Measurements from ENCODE around the gene GRM5. TPM values are rescaled to one million over a fixed set of nuclear protein-coding genes. Genes with fewer than 3 reads are reported as not detected.
A peak's percentile ranks its signal among the peaks of the same experiment; 100 is the strongest.
"Not testable (repeated sequence)": the region's sequence is repeated elsewhere in the genome, so short reads cannot be mapped to it uniquely, and the experiment has no call there.

The GRM5 gene
- not detected in 2 replicates for total RNA-seq (2014; rRNA removed; shearing (Covaris generic))

DNA sequence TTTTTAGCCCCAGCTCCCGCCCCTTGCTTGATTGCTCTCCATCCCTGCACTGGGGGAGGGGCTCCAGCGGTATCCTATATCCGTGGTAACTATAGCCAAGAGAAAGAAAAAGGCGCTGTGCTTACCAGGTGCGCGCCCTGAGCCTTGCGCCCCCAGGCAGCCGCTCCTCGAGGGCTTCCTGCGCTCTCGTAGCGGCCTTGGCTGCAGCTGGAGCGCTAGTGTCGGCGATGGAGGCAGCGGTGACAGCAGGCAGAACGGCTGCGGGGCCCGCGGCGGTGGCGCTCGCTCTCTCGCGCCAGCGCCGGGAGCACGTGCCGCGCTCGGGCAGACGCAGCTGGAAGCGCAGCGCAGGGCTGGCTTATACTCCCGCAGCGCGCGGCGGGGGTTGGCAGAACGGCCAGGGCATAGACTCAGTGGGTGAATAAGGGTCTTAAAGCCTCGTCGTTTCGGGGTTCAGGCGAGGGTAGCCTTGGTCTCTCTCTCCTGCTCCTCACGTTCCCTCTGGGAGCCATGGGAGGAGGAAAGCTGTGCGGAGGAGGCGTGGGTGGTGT is at the start of gene GRM5:
Gene GRM5, minus strand, starts transcription at position 332 of the 551 bp plus-strand sequence. CDS start 18,110 bp downstream, outside the sequence.
- in situ Hi-C loops (cut with HindIII; ENCODE audit: low sequenced_read_pairs); DNase-seq (ENCODE audit: low spot score): not testable (repeated sequence)

DNA sequence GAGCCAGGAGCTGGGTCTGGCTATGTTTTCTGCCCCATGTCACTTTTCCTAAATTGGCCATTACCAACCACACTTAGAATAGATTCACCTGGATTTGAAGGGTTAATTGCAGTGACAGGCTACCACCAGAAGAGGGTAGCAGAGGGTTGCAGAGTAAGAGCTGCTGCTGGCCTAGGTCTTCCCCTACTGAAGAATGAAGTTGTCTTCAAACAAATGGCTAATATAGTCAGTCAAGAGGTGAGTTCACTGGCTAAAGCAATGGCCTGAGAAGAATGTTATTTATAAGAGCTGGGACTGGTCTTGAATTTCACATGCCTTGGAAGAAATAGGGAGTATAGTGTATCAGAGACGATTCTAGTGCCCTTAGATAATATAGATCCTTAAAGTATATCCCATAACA is 32.2 kb upstream of the GRM5 start:
- in situ Hi-C loops (cut with HindIII; ENCODE audit: low sequenced_read_pairs) = not testable (repeated sequence)
- peak; percentile 0 for DNase-seq (ENCODE audit: low spot score)

DNA sequence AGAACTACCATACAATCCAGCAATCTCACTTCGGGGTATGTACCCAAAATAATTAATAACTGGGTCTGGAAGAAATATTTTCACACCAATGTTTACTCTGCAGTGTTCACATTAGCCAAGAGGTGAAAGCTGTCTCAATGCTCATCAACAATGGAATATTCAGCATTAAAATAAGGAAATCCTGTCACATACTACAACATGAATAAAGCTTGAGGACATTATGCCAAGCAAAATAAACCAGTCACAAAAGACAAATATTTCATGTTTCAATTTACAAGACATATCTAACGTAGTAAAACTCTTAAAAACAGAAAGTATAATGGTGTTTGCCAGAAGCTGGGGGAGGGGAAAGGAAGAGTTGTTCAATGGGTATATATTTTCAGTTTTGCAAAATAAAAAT is 28.0 kb upstream of the GRM5 start:
- in situ Hi-C loops (cut with HindIII; ENCODE audit: low sequenced_read_pairs); DNase-seq (ENCODE audit: low spot score): not testable (repeated sequence)

DNA sequence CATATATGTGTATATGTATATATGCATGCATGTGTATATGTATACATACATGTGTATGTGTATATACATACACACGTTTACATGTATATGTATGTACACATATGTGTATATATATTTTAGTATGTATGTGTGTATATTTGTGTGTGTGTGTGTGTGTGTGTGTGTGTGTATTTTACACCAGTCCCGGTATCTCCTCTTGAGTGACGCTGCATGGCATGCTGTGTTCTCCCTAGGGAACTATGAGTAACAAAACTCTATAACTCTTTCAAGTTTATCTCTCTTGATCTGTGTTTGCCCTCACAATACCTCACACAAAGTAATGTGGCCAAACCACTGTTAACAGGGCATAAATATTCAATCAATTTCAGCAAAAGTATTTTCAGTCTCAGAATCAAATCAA is 19.2 kb upstream of the GRM5 start:
- DNase-seq (ENCODE audit: low spot score); in situ Hi-C loops (cut with HindIII; ENCODE audit: low sequenced_read_pairs): not testable (repeated sequence)

DNA sequence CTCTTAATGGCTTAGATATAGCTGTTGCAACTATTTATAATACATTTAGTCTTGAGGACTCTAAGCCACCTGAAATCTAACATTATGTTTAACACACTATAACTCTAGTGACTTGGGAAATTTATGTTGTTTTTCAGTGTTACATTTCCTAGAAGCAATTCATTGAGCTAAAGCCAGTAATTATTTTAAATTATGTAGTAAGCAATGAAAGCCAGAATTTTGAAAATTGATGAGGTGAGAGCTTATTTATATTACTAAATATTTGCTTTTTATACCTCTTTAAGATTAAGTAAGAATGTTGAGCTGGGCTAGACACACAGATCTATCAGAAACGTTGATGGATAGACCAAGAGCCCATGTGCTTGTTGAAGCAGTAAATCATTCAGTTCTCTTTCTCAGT is 5.1 kb upstream of the GRM5 start:
- DNase-seq (ENCODE audit: low spot score); in situ Hi-C loops (cut with HindIII; ENCODE audit: low sequenced_read_pairs): not testable (repeated sequence)

DNA sequence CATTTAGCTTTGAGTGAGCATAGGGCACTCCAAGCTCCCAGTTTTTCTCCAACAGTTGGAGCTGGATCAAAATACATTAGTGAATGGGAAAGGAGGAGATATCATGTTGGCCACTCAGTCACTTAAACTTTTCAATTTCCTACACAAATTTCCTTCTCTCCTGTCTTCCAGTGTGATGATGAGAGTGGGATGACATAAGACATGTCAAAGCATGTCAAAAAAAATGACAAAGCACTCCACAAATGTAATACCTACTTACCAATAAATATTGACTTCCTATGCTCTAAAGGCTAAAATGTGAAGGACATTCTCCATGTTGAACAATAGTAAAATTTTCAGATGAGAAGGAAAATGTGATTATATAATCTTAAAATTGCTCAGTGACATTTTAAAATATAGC is 1.5 kb upstream of the GRM5 start:
- no peak for DNase-seq (ENCODE audit: low spot score)
- in situ Hi-C loops (cut with HindIII; ENCODE audit: low sequenced_read_pairs) = no loop called here

DNA sequence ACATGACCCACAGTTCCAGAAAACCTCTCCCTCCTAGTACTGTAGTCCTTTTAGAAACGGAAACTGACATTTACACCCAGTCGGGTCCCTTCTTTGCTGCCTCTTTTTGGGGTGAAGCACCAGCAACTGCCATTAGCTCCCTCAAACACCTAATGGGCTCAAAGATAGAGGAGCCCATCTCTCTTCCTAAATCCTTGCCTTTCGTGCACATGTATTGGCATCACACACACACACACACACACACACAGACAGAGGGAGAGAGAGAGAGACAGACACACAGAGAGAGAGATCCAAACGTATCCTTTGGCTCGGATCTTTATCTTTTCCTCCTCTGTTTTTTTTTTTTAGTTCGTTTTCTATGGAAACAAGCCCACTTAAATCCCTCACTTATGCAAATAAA is 716 bp downstream of the GRM5 start:
- in situ Hi-C loops (cut with HindIII; ENCODE audit: low sequenced_read_pairs) = no loop called here
- DNase-seq (ENCODE audit: low spot score) = no peak

DNA sequence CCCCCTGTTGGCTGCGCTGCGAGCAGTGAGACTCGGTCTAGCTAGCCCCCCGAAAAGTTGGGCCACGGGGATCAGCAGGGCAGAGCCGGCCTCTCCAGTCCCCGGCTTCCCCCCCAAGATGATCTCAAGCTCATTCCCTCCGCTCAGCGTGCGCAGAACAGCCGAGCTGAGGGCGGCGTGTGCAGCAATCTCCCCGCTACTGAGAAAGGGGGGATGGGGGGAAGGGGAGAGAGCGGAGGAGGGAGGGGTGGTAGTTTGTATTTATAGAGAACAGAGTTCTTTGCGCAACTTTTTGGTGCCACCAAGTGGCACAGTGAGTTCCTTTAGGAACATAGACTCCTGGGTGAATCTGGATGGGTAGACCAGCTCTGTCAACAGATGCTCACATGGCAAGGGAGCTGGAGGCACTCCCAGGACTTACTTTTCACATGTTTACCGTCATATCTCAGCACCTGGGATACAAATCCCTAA is 2.3 kb downstream of the GRM5 start:
- in situ Hi-C loops (cut with HindIII; ENCODE audit: low sequenced_read_pairs) = not testable (repeated sequence)
- peak; percentile 1 for DNase-seq (ENCODE audit: low spot score)

DNA sequence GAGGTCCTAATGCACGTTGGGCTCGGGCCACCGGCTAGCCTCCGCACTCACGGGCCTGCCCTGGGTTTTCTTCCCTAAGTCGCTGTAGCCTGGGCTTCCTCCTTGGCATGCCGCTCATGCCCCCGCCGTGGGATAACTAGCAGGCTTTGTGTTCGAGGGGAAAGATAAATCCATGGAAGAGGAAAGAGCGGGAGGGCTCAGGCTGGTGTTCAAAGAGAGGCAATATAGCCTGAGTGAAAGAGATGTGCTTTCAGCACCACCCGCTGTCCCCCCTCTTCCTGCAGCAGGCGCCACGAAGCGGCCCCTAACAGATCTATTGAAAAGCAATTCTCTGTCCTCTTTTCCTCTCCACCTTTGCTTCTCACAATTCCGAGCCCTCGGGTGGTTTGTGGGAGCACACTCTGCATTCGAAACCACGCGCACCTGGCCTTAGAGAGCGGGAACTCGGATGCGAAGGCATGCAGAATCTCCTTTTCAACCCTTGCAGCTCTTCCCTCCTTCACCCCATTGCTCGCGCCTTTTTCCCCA is 2.9 kb downstream of the GRM5 start:
- in situ Hi-C loops (cut with HindIII; ENCODE audit: low sequenced_read_pairs); DNase-seq (ENCODE audit: low spot score): not testable (repeated sequence)

DNA sequence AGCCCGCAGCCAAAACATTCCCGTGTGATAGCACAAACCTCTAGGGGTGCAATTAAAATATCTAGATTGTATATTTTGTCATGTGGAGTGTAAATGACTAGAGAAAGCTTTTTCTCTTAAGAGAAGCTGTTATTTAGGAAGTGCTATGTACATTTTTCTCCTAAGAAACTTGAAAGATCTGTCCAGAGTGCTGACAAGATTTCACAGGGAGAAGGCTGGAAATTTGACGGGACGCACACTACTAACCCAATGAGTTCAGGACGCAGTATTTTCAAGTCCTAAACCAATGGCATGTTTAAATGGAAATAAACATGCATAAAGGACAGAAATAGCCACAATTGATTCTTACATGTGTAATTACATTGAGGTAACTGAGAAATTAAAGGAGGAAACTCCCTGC is 3.9 kb downstream of the GRM5 start:
- in situ Hi-C loops (cut with HindIII; ENCODE audit: low sequenced_read_pairs); DNase-seq (ENCODE audit: low spot score): not testable (repeated sequence)

DNA sequence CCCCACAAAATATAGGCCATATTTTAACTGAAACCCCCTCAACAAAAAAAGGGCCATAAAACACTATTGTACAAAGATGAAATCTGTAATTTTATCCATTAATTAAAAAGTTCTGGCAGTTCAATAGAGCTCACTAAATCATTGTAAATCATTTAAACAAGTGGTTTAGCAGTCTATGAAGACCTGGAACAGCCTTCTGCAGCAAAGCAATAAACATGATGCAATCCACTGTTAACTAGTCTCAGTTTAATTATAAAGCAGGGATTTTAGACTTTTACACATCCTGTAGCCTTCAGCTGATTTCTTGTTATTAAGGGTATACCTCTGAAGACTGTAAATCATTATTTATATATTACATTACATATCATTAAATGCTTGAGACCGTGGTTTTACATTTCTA is 8.4 kb downstream of the GRM5 start:
- in situ Hi-C loops (cut with HindIII; ENCODE audit: low sequenced_read_pairs); DNase-seq (ENCODE audit: low spot score): not testable (repeated sequence)

DNA sequence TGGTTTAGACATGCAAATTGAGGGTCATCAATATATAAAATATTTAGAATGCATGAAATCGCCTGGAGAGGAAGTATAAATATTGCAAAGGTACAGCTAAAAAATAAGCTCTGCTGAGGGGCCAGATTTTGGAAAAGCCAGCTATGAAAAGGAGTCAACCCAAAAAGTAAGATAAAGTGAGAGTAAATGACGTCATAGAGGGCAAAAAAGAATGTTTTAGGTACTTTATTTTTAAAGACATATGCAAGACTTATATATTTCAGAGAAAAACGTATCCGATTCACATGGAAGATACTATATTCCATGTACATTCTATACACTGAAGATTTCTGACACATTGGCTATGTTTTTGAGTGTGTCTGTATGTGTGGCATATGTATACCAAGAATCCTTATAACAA is 13.6 kb downstream of the GRM5 start:
- in situ Hi-C loops (cut with HindIII; ENCODE audit: low sequenced_read_pairs) = no loop called here
- no peak for DNase-seq (ENCODE audit: low spot score)

DNA sequence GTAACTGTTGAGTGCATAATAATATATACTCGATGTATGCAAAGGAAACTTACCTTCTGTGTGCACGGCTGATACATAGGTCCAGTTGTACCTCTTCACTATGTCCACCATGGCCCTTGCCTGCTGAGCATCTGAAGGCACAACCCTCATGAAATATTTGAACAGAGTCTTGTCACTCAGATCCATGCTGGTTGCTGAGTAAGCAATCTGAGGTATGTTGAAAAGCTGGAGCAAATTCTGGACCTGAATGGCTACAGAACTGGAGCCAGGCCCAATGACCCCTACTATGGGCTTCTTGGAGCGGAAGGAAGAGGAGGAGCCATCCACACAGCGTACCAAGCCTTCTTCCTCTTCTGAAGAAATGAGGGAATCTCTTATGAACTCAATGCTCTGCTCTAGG is 18.6 kb downstream of the GRM5 start:
- in situ Hi-C loops (cut with HindIII; ENCODE audit: low sequenced_read_pairs); DNase-seq (ENCODE audit: low spot score): not testable (repeated sequence)

DNA sequence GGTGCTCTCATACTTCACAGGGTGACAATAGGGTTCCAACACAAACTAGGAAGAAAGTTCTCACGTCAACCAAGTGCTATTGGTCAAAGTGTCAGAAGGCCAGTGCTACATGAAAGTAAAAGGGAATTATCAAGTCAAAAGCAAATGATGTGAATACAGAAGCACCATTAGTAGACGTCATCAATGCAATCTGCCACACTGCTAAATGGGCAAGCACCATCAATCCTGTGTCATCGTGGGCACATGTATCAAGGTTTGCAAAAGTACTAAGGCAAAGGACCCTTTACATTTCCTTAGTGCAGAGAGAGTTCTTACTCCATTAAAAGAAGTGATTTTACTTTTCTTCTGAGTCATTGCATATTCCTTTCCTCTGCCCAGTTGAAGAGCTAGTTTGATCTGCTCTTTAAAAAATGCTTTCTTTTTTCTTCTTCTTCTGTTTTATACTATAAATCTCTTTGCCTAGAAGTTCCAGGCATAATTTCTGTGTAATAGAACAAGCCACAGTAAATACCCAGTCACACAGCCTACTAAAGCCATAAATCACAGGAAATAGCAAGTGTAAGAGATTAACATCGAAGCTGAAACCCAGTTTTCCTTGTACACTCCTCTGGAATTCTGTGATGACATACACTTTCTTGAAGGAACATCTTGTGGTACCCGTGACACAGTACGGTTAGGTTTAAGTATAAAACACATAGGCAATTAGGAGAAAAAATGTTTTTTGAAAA is 21.8 kb downstream of the GRM5 start:
- DNase-seq (ENCODE audit: low spot score); in situ Hi-C loops (cut with HindIII; ENCODE audit: low sequenced_read_pairs): not testable (repeated sequence)

DNA sequence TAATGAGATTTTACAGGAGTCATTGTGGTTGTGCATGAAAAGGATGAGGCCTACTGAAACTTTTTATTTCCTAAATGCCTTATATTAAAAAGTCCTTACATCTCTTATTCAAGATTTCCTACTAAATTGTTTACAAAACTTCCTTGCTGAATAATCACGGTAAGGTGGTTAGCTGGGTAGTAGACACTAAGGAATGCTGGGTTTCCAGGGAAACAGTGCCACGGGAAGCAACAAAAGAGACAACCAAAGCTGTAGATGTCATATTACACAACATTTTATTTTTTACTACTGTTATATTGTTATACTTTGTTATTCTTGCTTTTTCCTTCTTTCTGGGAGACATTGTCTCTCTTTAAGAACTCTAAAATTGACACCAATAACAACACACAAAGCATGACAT is 36.1 kb downstream of the GRM5 start:
- in situ Hi-C loops (cut with HindIII; ENCODE audit: low sequenced_read_pairs) = not testable (repeated sequence)

DNA sequence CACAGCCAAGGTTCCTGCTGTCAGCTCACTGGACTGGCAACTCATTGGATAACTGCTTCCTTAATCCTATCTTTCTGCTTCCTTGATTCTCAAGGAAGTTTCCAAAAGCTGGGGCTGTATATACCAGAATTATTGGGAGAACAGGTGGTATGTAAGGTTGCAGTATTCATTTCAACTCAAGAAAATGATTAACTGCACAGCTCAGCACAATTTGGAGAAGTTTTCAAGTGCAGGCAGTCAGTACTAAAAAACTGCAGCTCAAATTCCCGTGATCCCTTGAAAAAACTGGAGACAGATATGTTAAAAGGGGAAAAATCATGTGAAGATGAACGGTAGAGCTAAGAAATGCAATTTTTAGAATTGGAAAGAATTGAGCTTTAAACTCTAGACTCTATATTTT is 44.4 kb downstream of the GRM5 start:
- DNase-seq (ENCODE audit: low spot score) = no peak
- in situ Hi-C loops (cut with HindIII; ENCODE audit: low sequenced_read_pairs) = no loop called here

More for the DNA sequence above, 36.1 kb downstream of the GRM5 start:
- DNase-seq (ENCODE audit: low spot score) = not testable (repeated sequence)

DNA sequence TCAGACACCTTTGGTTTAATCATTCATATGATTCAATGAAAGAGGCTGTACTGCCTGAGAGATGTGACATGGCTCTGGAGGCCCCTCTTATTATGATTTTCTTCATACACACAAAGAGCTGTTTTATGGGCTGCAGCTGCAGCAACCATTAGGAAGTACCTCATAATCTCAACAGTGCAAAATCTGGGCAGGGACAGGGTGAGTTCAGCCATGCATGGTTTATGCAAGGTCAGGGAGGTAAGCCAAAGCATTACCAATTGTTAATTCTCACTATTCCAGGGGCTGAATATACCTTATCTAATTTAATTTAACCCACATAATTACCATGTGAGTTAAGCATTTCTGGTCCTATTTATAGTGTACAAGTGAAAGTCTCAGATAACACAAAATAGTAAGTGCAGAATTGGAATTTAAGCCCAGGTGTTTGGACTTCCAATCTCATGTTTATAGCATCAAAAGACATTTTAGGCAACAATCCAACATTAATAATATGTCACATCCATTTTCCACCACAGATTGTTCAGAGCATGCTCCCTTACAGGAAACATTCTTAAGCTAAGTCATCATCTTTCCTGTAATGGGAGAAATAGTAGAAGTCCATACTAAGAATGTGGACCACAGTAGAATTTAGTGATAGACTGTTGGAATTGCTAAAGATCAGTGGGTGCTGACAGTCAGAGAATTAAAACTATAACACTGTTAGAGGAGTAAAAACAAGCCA is 45.8 kb downstream of the GRM5 start:
- DNase-seq (ENCODE audit: low spot score) = not testable (repeated sequence)

DNA sequence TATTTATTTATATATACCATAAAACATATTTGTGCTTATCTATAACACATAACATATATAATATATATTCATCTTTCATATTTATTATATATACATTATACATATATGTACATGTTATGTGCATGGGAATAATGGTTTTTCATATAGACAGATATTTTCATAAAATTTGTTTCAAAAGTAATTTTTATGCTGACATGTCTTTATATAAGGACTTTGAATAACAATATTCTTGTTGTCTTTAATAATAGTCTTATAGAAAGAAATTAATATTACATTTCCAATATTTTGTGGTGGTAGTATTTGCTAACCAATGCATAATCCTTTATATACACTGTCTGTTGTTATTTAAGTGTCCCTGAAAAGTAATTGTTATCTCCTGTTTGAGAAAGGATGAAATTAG is 49.6 kb downstream of the GRM5 start:
- in situ Hi-C loops (cut with HindIII; ENCODE audit: low sequenced_read_pairs) = no loop called here
- no peak for DNase-seq (ENCODE audit: low spot score)

More for the DNA sequence above, 45.8 kb downstream of the GRM5 start:
- in situ Hi-C loops (cut with HindIII; ENCODE audit: low sequenced_read_pairs) = not testable (repeated sequence)

DNA sequence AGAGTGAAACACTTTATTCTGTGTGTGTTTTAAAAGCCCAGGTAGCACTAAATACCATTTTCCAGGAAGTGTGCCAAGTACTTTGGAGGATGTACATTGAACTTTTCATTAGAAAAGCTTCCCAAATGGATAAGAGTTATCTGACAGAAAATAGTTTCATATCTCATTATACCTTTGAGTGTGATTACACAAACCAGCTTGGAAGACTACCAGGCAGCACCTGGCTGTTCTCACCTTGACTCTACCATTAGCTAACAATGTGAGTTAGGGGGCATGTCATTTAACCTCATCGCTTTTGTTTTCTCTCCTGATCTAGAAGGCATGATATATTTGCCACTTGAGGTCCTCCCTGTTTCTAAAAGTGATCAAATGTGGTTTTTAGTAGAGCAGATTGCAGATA is 50.2 kb downstream of the GRM5 start:
- in situ Hi-C loops (cut with HindIII; ENCODE audit: low sequenced_read_pairs) = no loop called here
- no peak for DNase-seq (ENCODE audit: low spot score)

DNA sequence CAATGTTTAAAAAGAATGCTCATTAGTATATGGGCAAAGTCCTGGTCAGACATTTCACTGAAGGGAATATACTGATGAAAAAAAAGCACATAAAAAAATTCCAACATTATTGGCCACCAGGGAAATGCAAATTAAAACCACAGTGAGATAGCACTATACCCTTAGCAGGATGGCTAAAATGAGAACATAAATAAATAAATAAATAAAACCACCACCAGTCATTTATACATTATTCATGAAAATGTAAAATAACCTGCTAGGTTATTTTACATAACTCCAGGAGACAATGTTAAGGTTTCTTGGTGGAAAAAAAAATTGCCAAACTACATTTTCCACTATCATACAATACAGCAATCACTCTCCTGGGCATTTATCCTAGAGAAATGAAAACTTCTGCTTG is 64.9 kb downstream of the GRM5 start:
- in situ Hi-C loops (cut with HindIII; ENCODE audit: low sequenced_read_pairs) = not testable (repeated sequence)

More for the DNA sequence above, 64.9 kb downstream of the GRM5 start:
- not testable (repeated sequence) for DNase-seq (ENCODE audit: low spot score)

Measured in G401 (cell line).